22Rv1 (cell line): ENCODE measurements around the gene RABGAP1L.

Source experiments
- ZFX ChIP-seq: fragments of 450-650 bp; IDR thresholded peaks from 2 replicates; pipeline ENCODE4 v1.6.1; 2017; ENCODE audit warnings: antibody characterized with exemption, borderline replicate concordance
- TF ChIP-seq, protein P1 (sequence below): fragments of 450-650 bp; IDR thresholded peaks from 2 replicates; pipeline ENCODE4 v1.5.1; 2017; ENCODE audit warnings: mild to moderate bottlenecking

DNA sequence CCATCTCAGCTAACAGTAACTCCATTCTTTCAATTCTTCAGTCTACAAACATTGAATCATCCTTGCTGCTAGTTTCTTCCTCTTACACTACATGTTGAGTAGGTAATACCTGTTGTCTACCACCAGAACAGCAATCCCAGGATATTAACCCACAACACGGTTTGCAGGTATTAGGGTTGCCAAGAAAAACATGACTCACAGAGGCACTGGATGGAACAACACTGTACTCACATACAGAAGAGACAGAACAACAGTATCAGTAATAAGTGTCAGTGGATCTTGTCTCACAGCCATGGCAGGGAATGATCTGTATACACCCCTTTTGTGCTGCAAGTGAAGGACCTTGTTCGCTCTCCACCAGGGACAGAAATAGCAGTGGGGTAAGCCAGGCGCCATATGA lies 500.5 kb downstream of the RABGAP1L start:
- TF ChIP-seq, protein P1, sequence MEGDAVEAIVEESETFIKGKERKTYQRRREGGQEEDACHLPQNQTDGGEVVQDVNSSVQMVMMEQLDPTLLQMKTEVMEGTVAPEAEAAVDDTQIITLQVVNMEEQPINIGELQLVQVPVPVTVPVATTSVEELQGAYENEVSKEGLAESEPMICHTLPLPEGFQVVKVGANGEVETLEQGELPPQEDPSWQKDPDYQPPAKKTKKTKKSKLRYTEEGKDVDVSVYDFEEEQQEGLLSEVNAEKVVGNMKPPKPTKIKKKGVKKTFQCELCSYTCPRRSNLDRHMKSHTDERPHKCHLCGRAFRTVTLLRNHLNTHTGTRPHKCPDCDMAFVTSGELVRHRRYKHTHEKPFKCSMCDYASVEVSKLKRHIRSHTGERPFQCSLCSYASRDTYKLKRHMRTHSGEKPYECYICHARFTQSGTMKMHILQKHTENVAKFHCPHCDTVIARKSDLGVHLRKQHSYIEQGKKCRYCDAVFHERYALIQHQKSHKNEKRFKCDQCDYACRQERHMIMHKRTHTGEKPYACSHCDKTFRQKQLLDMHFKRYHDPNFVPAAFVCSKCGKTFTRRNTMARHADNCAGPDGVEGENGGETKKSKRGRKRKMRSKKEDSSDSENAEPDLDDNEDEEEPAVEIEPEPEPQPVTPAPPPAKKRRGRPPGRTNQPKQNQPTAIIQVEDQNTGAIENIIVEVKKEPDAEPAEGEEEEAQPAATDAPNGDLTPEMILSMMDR: no peak
- no peak for TF ChIP-seq ZFX
